Vagina (tissue), 2 donors: ENCODE results near the gene SULT1A1. TPM values are rescaled to one million over a fixed set of nuclear protein-coding genes. Genes with fewer than 3 reads are reported as not detected.
"Not testable (repeated sequence)": the region's sequence is repeated elsewhere in the genome, so short reads cannot be mapped to it uniquely, and the experiment has no call there.

ENCODE experiments used
- DNase-seq, 2 donors: peaks; one replicate each; pipeline ENCODE4 v3.0.0-alpha.2; 2017; ENCODE audit errors: extremely low spot score in 2 of 2
- H3K27ac ChIP-seq: fragments of 200-600 bp; sonication (generic); one replicate; pipeline ENCODE4 v1.5.1; 2019
- H3K27me3 ChIP-seq: fragments of 200-600 bp; sonication (generic); one replicate; pipeline ENCODE4 v1.5.1; 2019
- H3K36me3 ChIP-seq, 2 donors: fragments of 200-600 bp; sonication (generic); one replicate each; pipeline ENCODE4 v1.5.1; 2017 to 2019
- H3K4me1 ChIP-seq: fragments of 200-600 bp; sonication (generic); one replicate; pipeline ENCODE4 v1.5.1; 2019
- H3K4me3 ChIP-seq, 2 donors: fragments of 200-600 bp; sonication (generic); 1 replicate in 1 of 2; 2 replicates in 1 of 2; pipeline ENCODE4 v1.5.1; 2016 to 2019
- H3K9me3 ChIP-seq: fragments of 200-600 bp; sonication (generic); one replicate; pipeline ENCODE4 v1.5.1; 2019
- CTCF ChIP-seq, 3 experiments: fragments of 450-650 bp in 2 of 3; fragments of 200-600 bp in 1 of 3; sonication (generic) in 1 of 3; IDR thresholded peaks; one replicate each; pipeline ENCODE4 v1.5.1; 2017 to 2019; ENCODE audit warnings: antibody characterized with exemption in 3 of 3, mild to moderate bottlenecking in 2 of 3, moderate library complexity in 2 of 3
- POLR2A ChIP-seq, 2 donors: fragments of 450-650 bp; IDR thresholded peaks; one replicate each; pipeline ENCODE4 v1.6.1; 2017; ENCODE audit warnings: antibody characterized with exemption in 2 of 2, mild to moderate bottlenecking in 2 of 2, moderate library complexity in 2 of 2
- POLR2AphosphoS5 ChIP-seq, 2 donors: sonication (generic); formaldehyde crosslinking; IDR thresholded peaks; one replicate each; pipeline ENCODE4 v1.9.0; 2017; ENCODE audit warnings: antibody characterized with exemption in 2 of 2, mild to moderate bottlenecking in 2 of 2, low read depth in 1 of 2; ENCODE audit not compliant: insufficient read depth in 1 of 2
- intact Hi-C: fragments of 100-400 bp; cut with DNase I; formaldehyde crosslinking; loops from one replicate; pipeline ENCODE4 v1.15.1; 2023
- total RNA-seq: library from RNA; depleted of rRNA; stranded (reverse); fragments of >200 nt; gene quantifications from one replicate; pipeline ENCODE4 v1.2.3, GENCODE V29; 2016

Gene SULT1A1
- total RNA-seq, 1 donor from 2014 or later = 11.5 TPM

GRCh38 chr16:28621481-28622155, 11.8 kb upstream of the SULT1A1 start:
- no peak for DNase-seq
- Histone ChIP-seq H3K9me3 (no peaks in the 10 kb centered on the region), H3K4me1 (no peaks in the 10 kb centered on the region), H3K27me3 (no peaks in the 10 kb centered on the region), H3K4me3 (no peak overlapping the region), H3K36me3 (no peaks in the 10 kb centered on the region), H3K27ac (no peak overlapping the region)
- TF ChIP-seq POLR2AphosphoS5 (IDR thresholded peaks at IDR 0.05; ENCODE audit: insufficient read depth in 1 of 2, low read depth in 1 of 2) (no peak), CTCF (IDR thresholded peaks at IDR 0.05) (no peak), POLR2A (IDR thresholded peaks at IDR 0.05) (no peak)
- intact Hi-C loops = no loop called here

- H3K4me1 ChIP-seq, H3K4me3 ChIP-seq, H3K27me3 ChIP-seq, H3K9me3 ChIP-seq, H3K27ac ChIP-seq, H3K36me3 ChIP-seq, intact Hi-C loops, DNase-seq: not testable (repeated sequence)
These were observed 10.5 kb upstream of the SULT1A1 start for GRCh38 chr16:28620316-28620715.

GRCh38 chr16:28617874-28618273, 8.0 kb upstream of the SULT1A1 start:
- intact Hi-C loops = no loop called here
- no peaks in the 10 kb centered on the region for H3K27me3 ChIP-seq
- no peaks in the 10 kb centered on the region for H3K4me1 ChIP-seq
- no peak overlapping the region for H3K4me3 ChIP-seq
- TF ChIP-seq POLR2AphosphoS5 (IDR thresholded peaks at IDR 0.05; ENCODE audit: insufficient read depth in 1 of 2, low read depth in 1 of 2) (no peak), POLR2A (IDR thresholded peaks at IDR 0.05) (no peak), CTCF (IDR thresholded peaks at IDR 0.05) (no peak)
- H3K36me3 ChIP-seq = no peaks in the 10 kb centered on the region
- H3K9me3 ChIP-seq = no peaks in the 10 kb centered on the region
- DNase-seq = no peak
- no peak overlapping the region for H3K27ac ChIP-seq

GRCh38 chr16:28616636-28617035, 6.8 kb upstream of the SULT1A1 start:
- H3K4me3 ChIP-seq = no peak overlapping the region
- H3K36me3 ChIP-seq = no peaks in the 10 kb centered on the region
- no peak for DNase-seq
- no peaks in the 10 kb centered on the region for H3K9me3 ChIP-seq
- no peak for TF ChIP-seq POLR2AphosphoS5 (IDR thresholded peaks at IDR 0.05; ENCODE audit: insufficient read depth in 1 of 2, low read depth in 1 of 2)
- TF ChIP-seq POLR2A (IDR thresholded peaks at IDR 0.05) = no peak
- TF ChIP-seq CTCF (IDR thresholded peaks at IDR 0.05) = no peak
- intact Hi-C loops = no loop called here
- no peak overlapping the region for H3K27ac ChIP-seq
- no peaks in the 10 kb centered on the region for H3K27me3 ChIP-seq
- H3K4me1 ChIP-seq = no peaks in the 10 kb centered on the region

GRCh38 chr16:28616224-28616577, 6.4 kb upstream of the SULT1A1 start:
- intact Hi-C loops, H3K9me3 ChIP-seq, H3K27ac ChIP-seq, H3K36me3 ChIP-seq, H3K4me3 ChIP-seq, DNase-seq, H3K4me1 ChIP-seq, H3K27me3 ChIP-seq: not testable (repeated sequence)

GRCh38 chr16:28615486-28616223, 5.8 kb upstream of the SULT1A1 start:
- DNase-seq, H3K27me3 ChIP-seq, H3K4me3 ChIP-seq, H3K27ac ChIP-seq, H3K4me1 ChIP-seq, H3K9me3 ChIP-seq, H3K36me3 ChIP-seq, intact Hi-C loops: not testable (repeated sequence)
- TF ChIP-seq CTCF (IDR thresholded peaks at IDR 0.05) = peak; percentile 16 to 54 (median 33)

GRCh38 chr16:28614561-28614960, 4.7 kb upstream of the SULT1A1 start:
- H3K4me1 ChIP-seq, H3K27ac ChIP-seq, intact Hi-C loops, H3K27me3 ChIP-seq, H3K36me3 ChIP-seq, H3K4me3 ChIP-seq, DNase-seq, H3K9me3 ChIP-seq: not testable (repeated sequence)

- intact Hi-C loops, H3K27ac ChIP-seq, DNase-seq, H3K4me1 ChIP-seq, H3K9me3 ChIP-seq, H3K4me3 ChIP-seq, H3K36me3 ChIP-seq, H3K27me3 ChIP-seq: not testable (repeated sequence)
These were observed 4.1 kb upstream of the SULT1A1 start for GRCh38 chr16:28613912-28614311.
